ENCODE results near the gene NAA10.

NAA10 gene

DNA sequence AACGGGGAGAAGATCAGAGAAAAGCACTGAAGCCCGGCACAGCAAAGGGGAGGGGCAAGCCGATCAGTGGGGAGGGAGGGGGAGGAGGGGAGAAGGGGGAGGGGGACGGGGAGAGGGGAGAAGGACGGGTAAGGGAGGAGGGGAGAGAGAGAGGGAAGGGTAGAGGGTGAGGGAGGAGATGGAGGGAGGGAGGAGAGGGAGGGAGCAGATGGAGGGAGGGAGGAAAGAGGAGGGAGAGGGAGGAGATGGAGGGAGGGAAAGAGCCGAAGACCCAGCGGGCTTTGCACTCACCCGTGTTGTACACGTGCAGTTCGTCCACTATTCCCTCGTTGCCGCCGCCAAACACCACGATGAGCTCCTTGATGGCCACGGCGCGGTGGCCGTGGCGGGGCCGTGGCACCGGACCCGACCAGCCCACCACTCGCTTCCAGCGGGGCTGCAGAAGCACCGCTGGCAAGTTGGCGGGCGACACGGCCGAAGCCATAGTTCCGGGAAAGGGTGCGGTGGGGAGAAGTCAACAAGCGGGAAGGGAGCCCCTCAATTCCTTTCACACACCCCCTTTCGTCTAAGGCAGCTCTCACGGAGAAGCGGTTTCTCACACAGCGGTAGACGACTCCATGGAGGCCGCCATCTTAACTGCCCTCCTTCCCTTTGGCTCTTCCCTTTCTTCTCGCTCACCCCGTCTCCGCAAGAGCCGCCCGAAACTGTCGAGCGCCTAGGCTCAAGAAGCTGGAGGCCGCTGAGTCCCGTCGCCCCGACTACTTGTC lies 35.7 kb upstream of the NAA10 start (continued):
- TF ChIP-seq, protein P1, sequence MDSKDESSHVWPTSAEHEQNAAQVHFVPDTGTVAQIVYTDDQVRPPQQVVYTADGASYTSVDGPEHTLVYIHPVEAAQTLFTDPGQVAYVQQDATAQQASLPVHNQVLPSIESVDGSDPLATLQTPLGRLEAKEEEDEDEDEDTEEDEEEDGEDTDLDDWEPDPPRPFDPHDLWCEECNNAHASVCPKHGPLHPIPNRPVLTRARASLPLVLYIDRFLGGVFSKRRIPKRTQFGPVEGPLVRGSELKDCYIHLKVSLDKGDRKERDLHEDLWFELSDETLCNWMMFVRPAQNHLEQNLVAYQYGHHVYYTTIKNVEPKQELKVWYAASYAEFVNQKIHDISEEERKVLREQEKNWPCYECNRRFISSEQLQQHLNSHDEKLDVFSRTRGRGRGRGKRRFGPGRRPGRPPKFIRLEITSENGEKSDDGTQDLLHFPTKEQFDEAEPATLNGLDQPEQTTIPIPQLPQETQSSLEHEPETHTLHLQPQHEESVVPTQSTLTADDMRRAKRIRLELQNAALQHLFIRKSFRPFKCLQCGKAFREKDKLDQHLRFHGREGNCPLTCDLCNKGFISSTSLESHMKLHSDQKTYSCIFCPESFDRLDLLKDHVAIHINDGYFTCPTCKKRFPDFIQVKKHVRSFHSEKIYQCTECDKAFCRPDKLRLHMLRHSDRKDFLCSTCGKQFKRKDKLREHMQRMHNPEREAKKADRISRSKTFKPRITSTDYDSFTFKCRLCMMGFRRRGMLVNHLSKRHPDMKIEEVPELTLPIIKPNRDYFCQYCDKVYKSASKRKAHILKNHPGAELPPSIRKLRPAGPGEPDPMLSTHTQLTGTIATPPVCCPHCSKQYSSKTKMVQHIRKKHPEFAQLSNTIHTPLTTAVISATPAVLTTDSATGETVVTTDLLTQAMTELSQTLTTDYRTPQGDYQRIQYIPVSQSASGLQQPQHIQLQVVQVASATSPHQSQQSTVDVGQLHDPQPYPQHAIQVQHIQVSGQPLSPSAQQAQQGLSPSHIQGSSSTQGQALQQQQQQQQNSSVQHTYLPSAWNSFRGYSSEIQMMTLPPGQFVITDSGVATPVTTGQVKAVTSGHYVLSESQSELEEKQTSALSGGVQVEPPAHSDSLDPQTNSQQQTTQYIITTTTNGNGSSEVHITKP (tag by site-specific recombination; IDR thresholded peaks at IDR 0.05) = peak; percentile 64; the same call in 1 of the 2 replicates

DNA sequence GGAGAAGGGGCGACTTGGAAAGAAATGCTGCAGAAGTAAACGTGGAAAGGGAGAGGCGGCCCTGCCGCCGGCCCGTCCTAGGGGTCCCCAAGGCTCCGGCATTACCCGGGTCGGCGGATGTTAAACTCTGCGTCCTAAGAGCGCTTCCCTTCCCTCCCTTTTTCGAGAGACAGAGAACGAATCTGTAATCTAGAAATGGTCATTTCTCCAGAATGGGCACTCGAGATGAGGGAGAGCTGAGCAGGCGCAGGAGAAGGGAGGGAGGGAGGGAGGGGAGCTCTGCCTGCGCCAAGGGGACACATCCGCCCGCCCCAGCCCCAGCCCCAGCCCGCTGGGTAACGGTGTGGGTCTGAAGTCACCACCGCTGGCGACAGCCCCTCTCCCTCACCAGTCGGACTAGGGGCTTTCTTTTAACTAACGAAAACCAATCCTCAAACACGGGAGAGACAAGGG lies 35.1 kb upstream of the NAA10 start:
- H3K36me3 ChIP-seq (ENCODE audit: control insufficient read depth in 2 of 2, insufficient read depth in 1 of 2, low read length in 2 of 2) = peaks cover 0 to 33% of the 10 kb centered on the region in 2 experiments; a peak in 1 of 3 replicates
- no peaks in the 10 kb centered on the region for H3K9me3 ChIP-seq (ENCODE audit: control insufficient read depth, insufficient read depth, low read depth, low read length)
- TF ChIP-seq TCF7L2 (IDR thresholded peaks at IDR 0.05; ENCODE audit: borderline replicate concordance, low read depth, low read length) = no peak
- TF ChIP-seq, protein P1 (tag by site-specific recombination; IDR thresholded peaks at IDR 0.05) = no peak
- TF ChIP-seq, protein P2, sequence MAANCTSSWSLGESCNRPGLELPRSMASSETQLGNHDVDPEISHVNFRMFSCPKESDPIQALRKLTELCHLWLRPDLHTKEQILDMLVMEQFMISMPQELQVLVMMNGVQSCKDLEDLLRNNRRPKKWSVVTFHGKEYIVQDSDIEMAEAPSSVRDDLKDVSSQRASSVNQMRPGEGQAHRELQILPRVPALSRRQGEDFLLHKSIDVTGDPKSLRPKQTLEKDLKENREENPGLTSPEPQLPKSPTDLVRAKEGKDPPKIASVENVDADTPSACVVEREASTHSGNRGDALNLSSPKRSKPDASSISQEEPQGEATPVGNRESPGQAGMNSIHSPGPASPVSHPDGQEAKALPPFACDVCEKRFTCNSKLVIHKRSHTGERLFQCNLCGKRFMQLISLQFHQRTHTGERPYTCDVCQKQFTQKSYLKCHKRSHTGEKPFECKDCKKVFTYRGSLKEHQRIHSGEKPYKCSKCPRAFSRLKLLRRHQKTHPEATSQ (tag by site-specific recombination; IDR thresholded peaks at IDR 0.05) = no peak
- TF ChIP-seq ZSCAN30 (tag by site-specific recombination; IDR thresholded peaks at IDR 0.05) = 0 out of 2 replicates have a peak, but pooled peaks have one; percentile 5
- TF ChIP-seq, protein P3, sequence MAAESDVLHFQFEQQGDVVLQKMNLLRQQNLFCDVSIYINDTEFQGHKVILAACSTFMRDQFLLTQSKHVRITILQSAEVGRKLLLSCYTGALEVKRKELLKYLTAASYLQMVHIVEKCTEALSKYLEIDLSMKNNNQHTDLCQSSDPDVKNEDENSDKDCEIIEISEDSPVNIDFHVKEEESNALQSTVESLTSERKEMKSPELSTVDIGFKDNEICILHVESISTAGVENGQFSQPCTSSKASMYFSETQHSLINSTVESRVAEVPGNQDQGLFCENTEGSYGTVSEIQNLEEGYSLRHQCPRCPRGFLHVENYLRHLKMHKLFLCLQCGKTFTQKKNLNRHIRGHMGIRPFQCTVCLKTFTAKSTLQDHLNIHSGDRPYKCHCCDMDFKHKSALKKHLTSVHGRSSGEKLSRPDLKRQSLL (tag by site-specific recombination; IDR thresholded peaks at IDR 0.05) = peak; percentile 80; the same call in 1 of the 2 replicates
- CTCF ChIA-PET = interaction anchor here (0.6 to 7.0 kb wide), 6 partner anchors 20 to 54 kb away, joined by 3 to 65 read pairs (median 8); no protein-coding TSS in a partner anchor
- peak overlapping the region; percentile 77 for H3K27ac ChIP-seq (ENCODE audit: extremely low read depth, low read depth, low read length)
- peaks cover 10% of the 10 kb centered on the region for H3K4me1 ChIP-seq (ENCODE audit: control insufficient read depth, insufficient read depth, low read length)
- peak overlapping the region; percentile 95 for H3K4me3 ChIP-seq (ENCODE audit: low read depth, low read length)
- POLR2A ChIA-PET = interaction anchor here (0.6 to 4.6 kb wide), 9 partner anchors 11 to 211 kb away, joined by 3 to 67 read pairs (median 8); no protein-coding TSS in a partner anchor

DNA sequence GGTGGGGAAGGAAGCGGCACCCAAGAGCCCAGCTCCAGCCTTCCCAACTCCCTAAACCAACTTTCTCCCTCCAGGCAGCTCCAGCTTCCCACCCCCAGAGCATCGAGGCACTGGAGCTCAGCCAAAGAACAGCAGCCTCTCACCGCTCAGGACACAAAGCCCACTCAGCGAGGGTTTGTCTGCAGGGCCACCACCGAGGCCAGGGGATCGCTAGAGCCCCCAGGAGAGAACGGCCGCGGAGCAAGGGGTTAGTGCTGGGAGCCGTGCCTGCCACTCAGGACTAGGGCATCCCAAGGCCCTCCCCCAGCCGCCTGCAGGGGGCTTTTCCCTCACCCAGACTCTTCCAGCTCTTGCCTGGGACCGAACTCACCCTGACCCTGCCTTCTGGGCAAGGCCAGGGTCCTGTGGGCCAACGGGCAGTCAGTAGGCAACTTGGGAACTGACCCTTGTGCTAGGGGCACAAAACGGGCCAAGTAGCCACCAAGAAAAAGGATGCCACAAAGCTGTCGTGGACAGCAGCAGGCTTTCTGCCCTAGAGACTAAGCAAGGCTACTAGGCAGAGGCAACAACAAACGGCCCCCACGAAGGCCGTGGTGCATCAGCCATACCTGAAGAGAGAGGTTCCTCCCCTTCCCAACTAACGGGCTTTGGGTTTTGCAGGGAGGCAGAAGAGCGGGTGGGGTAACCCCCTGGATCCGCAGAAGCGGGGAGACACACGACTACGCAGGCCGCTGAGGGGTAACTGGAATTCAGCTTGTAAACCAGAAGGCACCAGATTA lies 34.5 kb upstream of the NAA10 start:
- POLR2A ChIA-PET = interaction anchor here (0.9 to 4.6 kb wide), 5 partner anchors 36 to 210 kb away, joined by 3 to 67 read pairs (median 5); no protein-coding TSS in a partner anchor
- H3K27ac ChIP-seq (ENCODE audit: extremely low read depth, low read depth, low read length) = peak overlapping the region; percentile 77
- H3K36me3 ChIP-seq (ENCODE audit: control insufficient read depth in 2 of 2, insufficient read depth in 1 of 2, low read length in 2 of 2) = peaks cover 0 to 39% of the 10 kb centered on the region in 2 experiments; a peak in 1 of 3 replicates
- H3K9me3 ChIP-seq (ENCODE audit: control insufficient read depth, insufficient read depth, low read depth, low read length) = no peaks in the 10 kb centered on the region
- peaks cover 10% of the 10 kb centered on the region for H3K4me1 ChIP-seq (ENCODE audit: control insufficient read depth, insufficient read depth, low read length)
- CTCF ChIA-PET = interaction anchor here (0.6 to 7.0 kb wide), 6 partner anchors 19 to 55 kb away, joined by 3 to 65 read pairs (median 8); no protein-coding TSS in a partner anchor
- H3K4me3 ChIP-seq (ENCODE audit: low read depth, low read length) = peak overlapping the region; percentile 95
- TF ChIP-seq ZIC2 (tag by site-specific recombination; IDR thresholded peaks at IDR 0.05) (peak; percentile 62), GLIS2 (tag by site-specific recombination; IDR thresholded peaks at IDR 0.05) (peak; percentile 65), FEZF1 (tag by site-specific recombination; IDR thresholded peaks at IDR 0.05) (no peak), ZFP41 (tag by site-specific recombination; IDR thresholded peaks at IDR 0.05; ENCODE audit: borderline replicate concordance) (no peak), KLF9 (tag by site-specific recombination; IDR thresholded peaks at IDR 0.05; ENCODE audit: low read depth) (no peak)
- TF ChIP-seq, protein P4, sequence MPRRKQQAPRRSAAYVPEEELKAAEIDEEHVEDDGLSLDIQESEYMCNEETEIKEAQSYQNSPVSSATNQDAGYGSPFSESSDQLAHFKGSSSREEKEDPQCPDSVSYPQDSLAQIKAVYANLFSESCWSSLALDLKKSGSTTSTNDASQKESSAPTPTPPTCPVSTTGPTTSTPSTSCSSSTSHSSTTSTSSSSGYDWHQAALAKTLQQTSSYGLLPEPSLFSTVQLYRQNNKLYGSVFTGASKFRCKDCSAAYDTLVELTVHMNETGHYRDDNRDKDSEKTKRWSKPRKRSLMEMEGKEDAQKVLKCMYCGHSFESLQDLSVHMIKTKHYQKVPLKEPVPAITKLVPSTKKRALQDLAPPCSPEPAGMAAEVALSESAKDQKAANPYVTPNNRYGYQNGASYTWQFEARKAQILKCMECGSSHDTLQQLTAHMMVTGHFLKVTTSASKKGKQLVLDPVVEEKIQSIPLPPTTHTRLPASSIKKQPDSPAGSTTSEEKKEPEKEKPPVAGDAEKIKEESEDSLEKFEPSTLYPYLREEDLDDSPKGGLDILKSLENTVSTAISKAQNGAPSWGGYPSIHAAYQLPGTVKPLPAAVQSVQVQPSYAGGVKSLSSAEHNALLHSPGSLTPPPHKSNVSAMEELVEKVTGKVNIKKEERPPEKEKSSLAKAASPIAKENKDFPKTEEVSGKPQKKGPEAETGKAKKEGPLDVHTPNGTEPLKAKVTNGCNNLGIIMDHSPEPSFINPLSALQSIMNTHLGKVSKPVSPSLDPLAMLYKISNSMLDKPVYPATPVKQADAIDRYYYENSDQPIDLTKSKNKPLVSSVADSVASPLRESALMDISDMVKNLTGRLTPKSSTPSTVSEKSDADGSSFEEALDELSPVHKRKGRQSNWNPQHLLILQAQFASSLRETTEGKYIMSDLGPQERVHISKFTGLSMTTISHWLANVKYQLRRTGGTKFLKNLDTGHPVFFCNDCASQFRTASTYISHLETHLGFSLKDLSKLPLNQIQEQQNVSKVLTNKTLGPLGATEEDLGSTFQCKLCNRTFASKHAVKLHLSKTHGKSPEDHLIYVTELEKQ (tag by site-specific recombination; IDR thresholded peaks at IDR 0.05; ENCODE audit: borderline replicate concordance) = no peak
- TF ChIP-seq, protein P5, sequence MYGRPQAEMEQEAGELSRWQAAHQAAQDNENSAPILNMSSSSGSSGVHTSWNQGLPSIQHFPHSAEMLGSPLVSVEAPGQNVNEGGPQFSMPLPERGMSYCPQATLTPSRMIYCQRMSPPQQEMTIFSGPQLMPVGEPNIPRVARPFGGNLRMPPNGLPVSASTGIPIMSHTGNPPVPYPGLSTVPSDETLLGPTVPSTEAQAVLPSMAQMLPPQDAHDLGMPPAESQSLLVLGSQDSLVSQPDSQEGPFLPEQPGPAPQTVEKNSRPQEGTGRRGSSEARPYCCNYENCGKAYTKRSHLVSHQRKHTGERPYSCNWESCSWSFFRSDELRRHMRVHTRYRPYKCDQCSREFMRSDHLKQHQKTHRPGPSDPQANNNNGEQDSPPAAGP (tag by site-specific recombination; IDR thresholded peaks at IDR 0.05) = no peak
